Measurements from ENCODE around the gene USE1. TPM values are rescaled to one million over a fixed set of nuclear protein-coding genes. Genes with fewer than 3 reads are reported as not detected.
A peak's percentile ranks its signal among the peaks of the same experiment; 100 is the strongest.

The USE1 gene
- total and polyA plus RNA-seq, 9 donors, result 15.8 to 50.3 (median 30.9) TPM

- peak; percentile 56 to 80 (median 78) for DNase-seq
- intact Hi-C loops (cut with DNase I), result no loop called here
- WGBS, 3 donors, result 18 to 23% (median 19%) methylated on average over 15 of the region's 15 CpGs
- Histone ChIP-seq H3K4me1 (ENCODE audit: insufficient read depth) (no peaks in the 10 kb centered on the region), H3K36me3 (no peaks in the 10 kb centered on the region), H3K4me3 (no peak overlapping the region), H3K27ac (no peak overlapping the region), H3K9me3 (no peaks in the 10 kb centered on the region), H3K27me3 (no peaks in the 10 kb centered on the region)
- TF ChIP-seq POLR2A (IDR thresholded peaks at IDR 0.05), result no peak
- TF ChIP-seq CTCF (IDR thresholded peaks at IDR 0.05), result peak; percentile 48 to 77 (median 63)
- no peak for TF ChIP-seq EP300 (IDR thresholded peaks at IDR 0.05)
These were observed 45.7 kb downstream of the USE1 start for GRCh38 chr19:17260842-17261325.

DNA sequence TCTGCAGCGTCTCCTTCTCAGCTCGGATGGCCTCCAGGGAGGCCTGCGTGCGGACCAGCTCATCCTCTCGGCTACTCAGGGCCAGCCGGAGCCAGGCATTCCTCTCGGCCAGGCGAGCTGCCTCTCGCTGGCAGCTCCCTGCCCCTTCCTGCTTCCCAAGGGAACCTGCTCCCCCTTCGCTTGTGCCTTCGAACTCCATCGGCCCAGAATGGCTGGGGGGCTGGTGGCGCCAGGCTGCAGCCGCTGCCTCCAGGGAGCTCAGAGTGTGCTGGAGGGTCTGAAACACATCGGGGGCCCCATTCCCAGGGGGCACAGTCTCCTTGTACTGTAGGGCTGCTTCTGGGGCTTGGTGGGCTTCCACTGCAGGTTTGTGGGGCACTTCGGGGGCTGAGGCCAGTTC is 47.4 kb downstream of the USE1 start:
- Histone ChIP-seq H3K4me3 (no peak overlapping the region), H3K9me3 (no peaks in the 10 kb centered on the region), H3K27ac (no peak overlapping the region), H3K27me3 (no peaks in the 10 kb centered on the region), H3K4me1 (ENCODE audit: insufficient read depth) (no peaks in the 10 kb centered on the region), H3K36me3 (no peaks in the 10 kb centered on the region)
- intact Hi-C loops (cut with DNase I), result no loop called here
- WGBS, 3 donors, result 35 to 49% (median 47%) methylated on average over 15 to 16 of the region's 16 CpGs
- TF ChIP-seq CTCF (IDR thresholded peaks at IDR 0.05) (no peak), EP300 (IDR thresholded peaks at IDR 0.05) (no peak), POLR2A (IDR thresholded peaks at IDR 0.05) (no peak)
- no peak for DNase-seq

- TF ChIP-seq POLR2A (IDR thresholded peaks at IDR 0.05) (no peak), CTCF (IDR thresholded peaks at IDR 0.05) (no peak), EP300 (IDR thresholded peaks at IDR 0.05) (no peak)
- intact Hi-C loops (cut with DNase I), result no loop called here
- Histone ChIP-seq H3K36me3 (no peaks in the 10 kb centered on the region), H3K9me3 (no peaks in the 10 kb centered on the region), H3K4me1 (ENCODE audit: insufficient read depth) (peaks cover 4% of the 10 kb centered on the region), H3K4me3 (no peak overlapping the region), H3K27ac (no peak overlapping the region), H3K27me3 (no peaks in the 10 kb centered on the region)
- no peak for DNase-seq
- 72 to 76% (median 75%) methylated on average over 23 of the region's 23 CpGs for WGBS, 3 donors
These were observed 48.8 kb downstream of the USE1 start for GRCh38 chr19:17263712-17264640.

GRCh38 chr19:17264641-17264979 is 49.5 kb downstream of the USE1 start, which contains the start of gene USHBP1:
USHBP1 (minus strand) TSS chr19:17264745; CDS start chr19:17264299, 446 bp downstream.
- DNase-seq, result no peak
- Histone ChIP-seq H3K9me3 (no peaks in the 10 kb centered on the region), H3K4me3 (no peak within 1 kb of the TSS), H3K36me3 (no peaks in the 10 kb centered on the region), H3K27ac (no peak within 1 kb of the TSS), H3K4me1 (ENCODE audit: insufficient read depth) (peaks cover 4% of the 10 kb centered on the region), H3K27me3 (no peaks in the 10 kb centered on the region)
- WGBS, 3 donors, result 26 to 32% (median 26%) methylated on average over 5 of the region's 5 CpGs
- intact Hi-C loops (cut with DNase I), result no loop called here
- no peak for TF ChIP-seq POLR2A (IDR thresholded peaks at IDR 0.05)
- TF ChIP-seq EP300 (IDR thresholded peaks at IDR 0.05), result no peak
- no peak for TF ChIP-seq CTCF (IDR thresholded peaks at IDR 0.05)
